NCI-H1092 treated with DMSO at 0.1 percent for 48 hours (cell line): ENCODE data around the gene ABCG5.
A peak's percentile ranks its signal among the peaks of the same experiment; 100 is the strongest.

ENCODE experiments used
- DNase-seq: peaks from one replicate; lab custom pipeline; 2025; lab: John Stamatoyannopoulos, UW

Gene ABCG5

GRCh38 chr2:43841949-43842865, 3.6 kb upstream of the ABCG5 start:
- DNase-seq: no peak

- DNase-seq: no peak
Measured at GRCh38 chr2:43840965-43841364, 2.3 kb upstream of the ABCG5 start.

- no peak for DNase-seq
Measured at GRCh38 chr2:43839776-43840564, 1.3 kb upstream of the ABCG5 start.

- no peak for DNase-seq
Measured at GRCh38 chr2:43837831-43838559, 644 bp downstream of the ABCG5 start.

- no peak for DNase-seq
Measured at GRCh38 chr2:43837033-43837432, 1.6 kb downstream of the ABCG5 start.

- DNase-seq: no peak
Measured at GRCh38 chr2:43832457-43832856, 6.2 kb downstream of the ABCG5 start.

- DNase-seq: peak; percentile 18
Measured at GRCh38 chr2:43831543-43832294, 6.9 kb downstream of the ABCG5 start.

- no peak for DNase-seq
Measured at GRCh38 chr2:43826305-43827250, 12.1 kb downstream of the ABCG5 start.

GRCh38 chr2:43825841-43826240, 12.8 kb downstream of the ABCG5 start:
- no peak for DNase-seq

GRCh38 chr2:43824951-43825493, 13.6 kb downstream of the ABCG5 start:
- DNase-seq: no peak

- DNase-seq: no peak
Measured at GRCh38 chr2:43824512-43824911, 14.1 kb downstream of the ABCG5 start.

- no peak for DNase-seq
Measured at GRCh38 chr2:43823751-43824150, 14.9 kb downstream of the ABCG5 start.

- no peak for DNase-seq
Measured at GRCh38 chr2:43822839-43823238, 15.8 kb downstream of the ABCG5 start.

GRCh38 chr2:43819491-43820163, 19.0 kb downstream of the ABCG5 start:
- DNase-seq: no peak

GRCh38 chr2:43818761-43819160, 19.9 kb downstream of the ABCG5 start:
- DNase-seq: no peak

- DNase-seq: no peak
Measured at GRCh38 chr2:43814711-43815110, 23.9 kb downstream of the ABCG5 start.

GRCh38 chr2:43812947-43813346, 25.7 kb downstream of the ABCG5 start:
- no peak for DNase-seq

- DNase-seq: no peak
Measured at GRCh38 chr2:43812006-43812405, 26.6 kb downstream of the ABCG5 start.

GRCh38 chr2:43810888-43811287, 27.8 kb downstream of the ABCG5 start:
- DNase-seq: no peak

GRCh38 chr2:43810452-43810851, 28.2 kb downstream of the ABCG5 start:
- no peak for DNase-seq
